ENCODE results near the gene SPATA4.

The SPATA4 gene

GRCh38 chr4:176195184-176195978 lies at the start of gene SPATA4:
Gene SPATA4 (minus strand): TSS chr4:176195585. CDS start chr4:176195562, 23 bp downstream.
- TF ChIP-seq MAX (IDR thresholded peaks at IDR 0.05) (peak; percentile 60), TEAD4 (IDR thresholded peaks at IDR 0.05) (no peak), CEBPB (IDR thresholded peaks at IDR 0.05) (no peak), REST (IDR thresholded peaks at IDR 0.05; ENCODE audit: low read depth) (no peak), CREB1 (IDR thresholded peaks at IDR 0.05; ENCODE audit: low read depth) (no peak), TAF1 (IDR thresholded peaks at IDR 0.05; ENCODE audit: low read depth) (peak; percentile 80), NFIC (IDR thresholded peaks at IDR 0.05) (no peak; the same call in 1 of the 2 replicates), EGR1 (IDR thresholded peaks at IDR 0.05) (peak; percentile 41; the same call in 1 of the 2 replicates), USF1 (IDR thresholded peaks at IDR 0.05) (peak; percentile 40), YY1 (IDR thresholded peaks at IDR 0.05; ENCODE audit: low read depth) (peak; percentile 98), ZBTB7A (IDR thresholded peaks at IDR 0.05; ENCODE audit: low read depth) (no peak), TCF12 (IDR thresholded peaks at IDR 0.05; ENCODE audit: low read depth) (no peak), FOXM1 (IDR thresholded peaks at IDR 0.05; ENCODE audit: borderline replicate concordance, low read depth) (no peak), RAD21 (IDR thresholded peaks at IDR 0.05; ENCODE audit: low read depth) (no peak), EP300 (IDR thresholded peaks at IDR 0.05; ENCODE audit: borderline replicate concordance) (no peak)

- TF ChIP-seq YY1 (IDR thresholded peaks at IDR 0.05; ENCODE audit: low read depth) (no peak), CREB1 (IDR thresholded peaks at IDR 0.05; ENCODE audit: low read depth) (no peak), RAD21 (IDR thresholded peaks at IDR 0.05; ENCODE audit: low read depth) (no peak), EGR1 (IDR thresholded peaks at IDR 0.05) (no peak), USF1 (IDR thresholded peaks at IDR 0.05) (no peak), TAF1 (IDR thresholded peaks at IDR 0.05; ENCODE audit: low read depth) (no peak), ZBTB7A (IDR thresholded peaks at IDR 0.05; ENCODE audit: low read depth) (no peak), NFIC (IDR thresholded peaks at IDR 0.05) (no peak), TEAD4 (IDR thresholded peaks at IDR 0.05) (no peak), REST (IDR thresholded peaks at IDR 0.05; ENCODE audit: low read depth) (no peak), MAX (IDR thresholded peaks at IDR 0.05) (no peak), TCF12 (IDR thresholded peaks at IDR 0.05; ENCODE audit: low read depth) (no peak)
Measured at GRCh38 chr4:176242764-176243347, 47.5 kb upstream of the SPATA4 start.

- TF ChIP-seq MAX (IDR thresholded peaks at IDR 0.05) (no peak), RAD21 (IDR thresholded peaks at IDR 0.05; ENCODE audit: low read depth) (no peak), TAF1 (IDR thresholded peaks at IDR 0.05; ENCODE audit: low read depth) (no peak), FOXM1 (IDR thresholded peaks at IDR 0.05; ENCODE audit: borderline replicate concordance, low read depth) (no peak), ZBTB7A (IDR thresholded peaks at IDR 0.05; ENCODE audit: low read depth) (no peak), REST (IDR thresholded peaks at IDR 0.05; ENCODE audit: low read depth) (no peak), NFIC (IDR thresholded peaks at IDR 0.05) (no peak), EGR1 (IDR thresholded peaks at IDR 0.05) (no peak), YY1 (IDR thresholded peaks at IDR 0.05; ENCODE audit: low read depth) (no peak), USF1 (IDR thresholded peaks at IDR 0.05) (no peak), TCF12 (IDR thresholded peaks at IDR 0.05; ENCODE audit: low read depth) (no peak), EP300 (IDR thresholded peaks at IDR 0.05; ENCODE audit: borderline replicate concordance) (no peak), CEBPB (IDR thresholded peaks at IDR 0.05) (no peak), CREB1 (IDR thresholded peaks at IDR 0.05; ENCODE audit: low read depth) (no peak), TEAD4 (IDR thresholded peaks at IDR 0.05) (no peak)
Measured at GRCh38 chr4:176241703-176242102, 46.3 kb upstream of the SPATA4 start.
